K562 (cell line): ENCODE results near the gene CALU. TPM values are rescaled to one million over a fixed set of nuclear protein-coding genes. Genes with fewer than 3 reads are reported as not detected.

Experiments used
- CC2D1A ChIP-seq: fragments of 450-650 bp; IDR thresholded peaks from 2 replicates; pipeline ENCODE4 v1.6.1; 2017; ENCODE audit warnings: mild to moderate bottlenecking
- HDAC2 ChIP-seq: fragments of 450-650 bp; IDR thresholded peaks from 2 replicates; pipeline ENCODE4 v1.6.1; 2016; ENCODE audit warnings: mild to moderate bottlenecking
- ILK ChIP-seq: fragments of 450-650 bp; IDR thresholded peaks from 2 replicates; pipeline ENCODE4 v1.6.1; 2016; ENCODE audit warnings: missing genetic modification characterization, low read depth, mild to moderate bottlenecking, missing compliant biosample characterization, moderate library complexity, borderline replicate concordance
- MCM5 ChIP-seq: fragments of 450-650 bp; IDR thresholded peaks from 2 replicates; pipeline ENCODE4 v1.6.1; 2016; ENCODE audit warnings: low read depth
- RBM17 ChIP-seq: fragments of 200-400 bp; formaldehyde crosslinking; IDR thresholded peaks from 2 replicates; pipeline ENCODE4 v1.6.1; 2017; ENCODE audit warnings: low read depth, mild to moderate bottlenecking, low read length, borderline replicate concordance
- SMAD2 ChIP-seq: fragments of 150-350 bp; IDR thresholded peaks from 2 replicates; pipeline ENCODE4 v1.6.1; 2014; ENCODE audit warnings: low read depth, mild to moderate bottlenecking, low read length
- THRAP3 ChIP-seq: fragments of 450-650 bp; IDR thresholded peaks from 2 replicates; pipeline ENCODE4 v1.6.1; 2016; ENCODE audit warnings: mild to moderate bottlenecking, inconsistent platforms, borderline replicate concordance
- WHSC1 ChIP-seq: IDR thresholded peaks from one replicate; pipeline ENCODE4 v1.6.1; 2012; ENCODE audit warnings: low read length, control low read depth, inconsistent platforms
- ZNF518B ChIP-seq: fragments of 250-450 bp; sonication (Bioruptor Pico); IDR thresholded peaks from 2 replicates; pipeline ENCODE4 v1.5.0; 2021; ENCODE audit warnings: mild to moderate bottlenecking, moderate library complexity
- polyA plus RNA-seq, 8 experiments: library from polyadenylated mRNA; depleted of rRNA in 4 of 8; stranded (reverse) in 5 of 8; unstranded in 3 of 8; fragments of >200 nt; fragmentation: Nextera tagmentation in 2 of 8; fragmentation: Illumina TruSeq in 1 of 8; extraction: Ambion mirVana in 2 of 8; extraction: Trizol in 1 of 8; gene quantifications; 2 replicates each; pipeline versions ENCODE4 v1.2.1 to v1.2.3, GENCODE V29; 2011 to 2014; ENCODE audit warnings: inconsistent platforms in 1 of 8, missing spikeins in 1 of 8
- total RNA-seq, 7 experiments: library from RNA; depleted of rRNA in 6 of 7; stranded (reverse); fragments of >200 nt in 6 of 7; fragmentation: Illumina TruSeq in 2 of 7; extraction: Trizol in 2 of 7; gene quantifications; 2 replicates each; pipeline versions ENCODE4 v1.2.1 to v1.2.3, GENCODE V29; 2011 to 2021; ENCODE audit warnings: low replicate concordance in 1 of 7
- TF ChIP-seq, protein P1 (sequence below): fragments of 450-650 bp; IDR thresholded peaks from 2 replicates; pipeline ENCODE4 v1.6.1; 2016; ENCODE audit warnings: mild to moderate bottlenecking, moderate library complexity
- TF ChIP-seq, protein P2 (sequence below): sonication (generic); formaldehyde crosslinking; IDR thresholded peaks from 2 replicates; pipeline ENCODE4 v1.8.0; 2022; ENCODE audit warnings: mild to moderate bottlenecking, missing genetic modification reagents

The CALU gene
- total and polyA plus RNA-seq, 9 of the 15 experiments (the other 6 are each of a cell fraction or from before 2014, with no cell fraction given): 166 to 286 (median 215) TPM

GRCh38 chr7:128693373-128694015, 45.7 kb upstream of the CALU start (continued):
- TF ChIP-seq, protein P1, sequence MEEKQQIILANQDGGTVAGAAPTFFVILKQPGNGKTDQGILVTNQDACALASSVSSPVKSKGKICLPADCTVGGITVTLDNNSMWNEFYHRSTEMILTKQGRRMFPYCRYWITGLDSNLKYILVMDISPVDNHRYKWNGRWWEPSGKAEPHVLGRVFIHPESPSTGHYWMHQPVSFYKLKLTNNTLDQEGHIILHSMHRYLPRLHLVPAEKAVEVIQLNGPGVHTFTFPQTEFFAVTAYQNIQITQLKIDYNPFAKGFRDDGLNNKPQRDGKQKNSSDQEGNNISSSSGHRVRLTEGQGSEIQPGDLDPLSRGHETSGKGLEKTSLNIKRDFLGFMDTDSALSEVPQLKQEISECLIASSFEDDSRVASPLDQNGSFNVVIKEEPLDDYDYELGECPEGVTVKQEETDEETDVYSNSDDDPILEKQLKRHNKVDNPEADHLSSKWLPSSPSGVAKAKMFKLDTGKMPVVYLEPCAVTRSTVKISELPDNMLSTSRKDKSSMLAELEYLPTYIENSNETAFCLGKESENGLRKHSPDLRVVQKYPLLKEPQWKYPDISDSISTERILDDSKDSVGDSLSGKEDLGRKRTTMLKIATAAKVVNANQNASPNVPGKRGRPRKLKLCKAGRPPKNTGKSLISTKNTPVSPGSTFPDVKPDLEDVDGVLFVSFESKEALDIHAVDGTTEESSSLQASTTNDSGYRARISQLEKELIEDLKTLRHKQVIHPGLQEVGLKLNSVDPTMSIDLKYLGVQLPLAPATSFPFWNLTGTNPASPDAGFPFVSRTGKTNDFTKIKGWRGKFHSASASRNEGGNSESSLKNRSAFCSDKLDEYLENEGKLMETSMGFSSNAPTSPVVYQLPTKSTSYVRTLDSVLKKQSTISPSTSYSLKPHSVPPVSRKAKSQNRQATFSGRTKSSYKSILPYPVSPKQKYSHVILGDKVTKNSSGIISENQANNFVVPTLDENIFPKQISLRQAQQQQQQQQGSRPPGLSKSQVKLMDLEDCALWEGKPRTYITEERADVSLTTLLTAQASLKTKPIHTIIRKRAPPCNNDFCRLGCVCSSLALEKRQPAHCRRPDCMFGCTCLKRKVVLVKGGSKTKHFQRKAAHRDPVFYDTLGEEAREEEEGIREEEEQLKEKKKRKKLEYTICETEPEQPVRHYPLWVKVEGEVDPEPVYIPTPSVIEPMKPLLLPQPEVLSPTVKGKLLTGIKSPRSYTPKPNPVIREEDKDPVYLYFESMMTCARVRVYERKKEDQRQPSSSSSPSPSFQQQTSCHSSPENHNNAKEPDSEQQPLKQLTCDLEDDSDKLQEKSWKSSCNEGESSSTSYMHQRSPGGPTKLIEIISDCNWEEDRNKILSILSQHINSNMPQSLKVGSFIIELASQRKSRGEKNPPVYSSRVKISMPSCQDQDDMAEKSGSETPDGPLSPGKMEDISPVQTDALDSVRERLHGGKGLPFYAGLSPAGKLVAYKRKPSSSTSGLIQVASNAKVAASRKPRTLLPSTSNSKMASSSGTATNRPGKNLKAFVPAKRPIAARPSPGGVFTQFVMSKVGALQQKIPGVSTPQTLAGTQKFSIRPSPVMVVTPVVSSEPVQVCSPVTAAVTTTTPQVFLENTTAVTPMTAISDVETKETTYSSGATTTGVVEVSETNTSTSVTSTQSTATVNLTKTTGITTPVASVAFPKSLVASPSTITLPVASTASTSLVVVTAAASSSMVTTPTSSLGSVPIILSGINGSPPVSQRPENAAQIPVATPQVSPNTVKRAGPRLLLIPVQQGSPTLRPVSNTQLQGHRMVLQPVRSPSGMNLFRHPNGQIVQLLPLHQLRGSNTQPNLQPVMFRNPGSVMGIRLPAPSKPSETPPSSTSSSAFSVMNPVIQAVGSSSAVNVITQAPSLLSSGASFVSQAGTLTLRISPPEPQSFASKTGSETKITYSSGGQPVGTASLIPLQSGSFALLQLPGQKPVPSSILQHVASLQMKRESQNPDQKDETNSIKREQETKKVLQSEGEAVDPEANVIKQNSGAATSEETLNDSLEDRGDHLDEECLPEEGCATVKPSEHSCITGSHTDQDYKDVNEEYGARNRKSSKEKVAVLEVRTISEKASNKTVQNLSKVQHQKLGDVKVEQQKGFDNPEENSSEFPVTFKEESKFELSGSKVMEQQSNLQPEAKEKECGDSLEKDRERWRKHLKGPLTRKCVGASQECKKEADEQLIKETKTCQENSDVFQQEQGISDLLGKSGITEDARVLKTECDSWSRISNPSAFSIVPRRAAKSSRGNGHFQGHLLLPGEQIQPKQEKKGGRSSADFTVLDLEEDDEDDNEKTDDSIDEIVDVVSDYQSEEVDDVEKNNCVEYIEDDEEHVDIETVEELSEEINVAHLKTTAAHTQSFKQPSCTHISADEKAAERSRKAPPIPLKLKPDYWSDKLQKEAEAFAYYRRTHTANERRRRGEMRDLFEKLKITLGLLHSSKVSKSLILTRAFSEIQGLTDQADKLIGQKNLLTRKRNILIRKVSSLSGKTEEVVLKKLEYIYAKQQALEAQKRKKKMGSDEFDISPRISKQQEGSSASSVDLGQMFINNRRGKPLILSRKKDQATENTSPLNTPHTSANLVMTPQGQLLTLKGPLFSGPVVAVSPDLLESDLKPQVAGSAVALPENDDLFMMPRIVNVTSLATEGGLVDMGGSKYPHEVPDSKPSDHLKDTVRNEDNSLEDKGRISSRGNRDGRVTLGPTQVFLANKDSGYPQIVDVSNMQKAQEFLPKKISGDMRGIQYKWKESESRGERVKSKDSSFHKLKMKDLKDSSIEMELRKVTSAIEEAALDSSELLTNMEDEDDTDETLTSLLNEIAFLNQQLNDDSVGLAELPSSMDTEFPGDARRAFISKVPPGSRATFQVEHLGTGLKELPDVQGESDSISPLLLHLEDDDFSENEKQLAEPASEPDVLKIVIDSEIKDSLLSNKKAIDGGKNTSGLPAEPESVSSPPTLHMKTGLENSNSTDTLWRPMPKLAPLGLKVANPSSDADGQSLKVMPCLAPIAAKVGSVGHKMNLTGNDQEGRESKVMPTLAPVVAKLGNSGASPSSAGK: peak; percentile 72
- TF ChIP-seq, protein P2, sequence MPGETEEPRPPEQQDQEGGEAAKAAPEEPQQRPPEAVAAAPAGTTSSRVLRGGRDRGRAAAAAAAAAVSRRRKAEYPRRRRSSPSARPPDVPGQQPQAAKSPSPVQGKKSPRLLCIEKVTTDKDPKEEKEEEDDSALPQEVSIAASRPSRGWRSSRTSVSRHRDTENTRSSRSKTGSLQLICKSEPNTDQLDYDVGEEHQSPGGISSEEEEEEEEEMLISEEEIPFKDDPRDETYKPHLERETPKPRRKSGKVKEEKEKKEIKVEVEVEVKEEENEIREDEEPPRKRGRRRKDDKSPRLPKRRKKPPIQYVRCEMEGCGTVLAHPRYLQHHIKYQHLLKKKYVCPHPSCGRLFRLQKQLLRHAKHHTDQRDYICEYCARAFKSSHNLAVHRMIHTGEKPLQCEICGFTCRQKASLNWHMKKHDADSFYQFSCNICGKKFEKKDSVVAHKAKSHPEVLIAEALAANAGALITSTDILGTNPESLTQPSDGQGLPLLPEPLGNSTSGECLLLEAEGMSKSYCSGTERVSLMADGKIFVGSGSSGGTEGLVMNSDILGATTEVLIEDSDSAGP (CRISPR knock-in tag): no peak
- no peak for TF ChIP-seq CC2D1A
- no peak for TF ChIP-seq RBM17
- peak; percentile 42 for TF ChIP-seq WHSC1
- TF ChIP-seq HDAC2: no peak
- TF ChIP-seq MCM5: no peak
- no peak for TF ChIP-seq THRAP3
- TF ChIP-seq ZNF518B (CRISPR knock-in tag): no peak
- no peak for TF ChIP-seq ILK (tag)
- TF ChIP-seq SMAD2: no peak
